ENCODE results near the gene RPL26.
"Not testable (repeated sequence)": the region's sequence is repeated elsewhere in the genome, so short reads cannot be mapped to it uniquely, and the experiment has no call there.

The RPL26 gene

DNA sequence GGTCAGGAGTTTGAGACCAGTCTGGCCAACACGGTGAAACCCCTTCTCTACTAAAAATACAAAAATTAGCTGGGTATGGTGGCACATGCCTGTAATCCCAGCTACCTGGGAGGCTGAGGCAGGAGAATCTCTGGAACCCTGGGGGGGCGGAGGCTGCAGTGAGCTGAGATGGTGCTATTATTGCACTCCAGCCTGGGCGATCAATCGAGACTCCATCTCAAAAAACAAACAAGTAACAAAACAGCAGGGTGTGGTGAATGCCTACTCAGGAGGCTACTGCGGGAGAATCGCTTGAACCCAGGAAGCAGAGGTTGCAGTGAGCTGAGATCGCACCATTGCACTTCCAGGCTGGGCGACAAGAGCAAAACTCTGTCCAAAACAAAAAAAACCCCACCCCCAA lies 4.9 kb downstream of the RPL26 start:
- not testable (repeated sequence) for H2AFZ ChIP-seq (ENCODE audit: low read length); H3K9me3 ChIP-seq (replicated peaks in 1 of 2; ENCODE audit: control insufficient read depth in 2 of 2, insufficient read depth in 1 of 2, low read depth in 1 of 2, low read length in 2 of 2); H2BK12ac ChIP-seq (ENCODE audit: low read length); H2AK5ac ChIP-seq (ENCODE audit: low read depth, low read length); H3K9ac ChIP-seq (ENCODE audit: low read depth, low read length, poor library complexity); H3K27me3 ChIP-seq (ENCODE audit: control insufficient read depth in 3 of 3, insufficient read depth in 3 of 3, low read depth in 1 of 3, low read length in 3 of 3); H3K4me2 ChIP-seq (ENCODE audit: insufficient read depth, low read length, poor library complexity, severe bottlenecking); H2BK120ac ChIP-seq (ENCODE audit: low read depth, low read length); H2BK15ac ChIP-seq (ENCODE audit: low read length); H3K14ac ChIP-seq (ENCODE audit: low read length); H4K91ac ChIP-seq (ENCODE audit: low read depth, low read length, poor library complexity); H3K18ac ChIP-seq (ENCODE audit: low read length); H3K4me3 ChIP-seq (ENCODE audit: low read length in 2 of 2); DNase-seq (ENCODE audit: low spot score); H3K79me1 ChIP-seq (ENCODE audit: low read depth, low read length); H3K27ac ChIP-seq (replicated peaks; ENCODE audit: low read length); H3K23ac ChIP-seq (ENCODE audit: low read depth, low read length, poor library complexity); H4K8ac ChIP-seq (ENCODE audit: low read depth, low read length); H3K4ac ChIP-seq (ENCODE audit: low read length); H2BK5ac ChIP-seq (ENCODE audit: low read length)
- WGBS, 2 donors (ENCODE audit: extremely low coverage in 2 of 2, insufficient read length in 2 of 2, insufficient replicate concordance in 1 of 2): no CpG with 5 or more reads among the region's 8 CpGs
- Histone ChIP-seq H3K36me3 (replicated peaks in 1 of 2; ENCODE audit: control insufficient read depth in 2 of 2, insufficient read depth in 2 of 2, low read length in 2 of 2) (peaks cover 29 to 60% of the 10 kb centered on the region in 2 donors), H3K4me1 (ENCODE audit: control insufficient read depth in 2 of 2, insufficient read depth in 1 of 2, low read depth in 1 of 2, low read length in 2 of 2) (peaks cover 7 to 12% of the 10 kb centered on the region in 2 donors)

- H3K9me3 ChIP-seq (replicated peaks in 1 of 2; ENCODE audit: control insufficient read depth in 2 of 2, insufficient read depth in 1 of 2, low read depth in 1 of 2, low read length in 2 of 2): no peaks in the 10 kb centered on the region
- no CpG with 5 or more reads among the region's 4 CpGs for WGBS, 2 donors (ENCODE audit: extremely low coverage in 2 of 2, insufficient read length in 2 of 2, insufficient replicate concordance in 1 of 2)
- no peak overlapping the region for H2AFZ ChIP-seq (ENCODE audit: low read length)
- peaks cover 2% of the 10 kb centered on the region for H3K79me1 ChIP-seq (ENCODE audit: low read depth, low read length)
- H3K9ac ChIP-seq (ENCODE audit: low read depth, low read length, poor library complexity): no peak overlapping the region
- no peak overlapping the region for H3K4ac ChIP-seq (ENCODE audit: low read length)
- H2BK120ac ChIP-seq (ENCODE audit: low read depth, low read length): no peak overlapping the region
- peaks cover 7 to 12% of the 10 kb centered on the region in 2 donors for H3K4me1 ChIP-seq (ENCODE audit: control insufficient read depth in 2 of 2, insufficient read depth in 1 of 2, low read depth in 1 of 2, low read length in 2 of 2)
- H3K36me3 ChIP-seq (replicated peaks in 1 of 2; ENCODE audit: control insufficient read depth in 2 of 2, insufficient read depth in 2 of 2, low read length in 2 of 2): peaks cover 29 to 63% of the 10 kb centered on the region in 2 donors
- H3K4me3 ChIP-seq (ENCODE audit: low read length in 2 of 2): no peak overlapping the region
- no peak overlapping the region for H2BK12ac ChIP-seq (ENCODE audit: low read length)
- no peak overlapping the region for H2BK15ac ChIP-seq (ENCODE audit: low read length)
- no peak overlapping the region for H3K4me2 ChIP-seq (ENCODE audit: insufficient read depth, low read length, poor library complexity, severe bottlenecking)
- H4K91ac ChIP-seq (ENCODE audit: low read depth, low read length, poor library complexity): no peak overlapping the region
- no peak overlapping the region for H2BK5ac ChIP-seq (ENCODE audit: low read length)
- no peak overlapping the region for H3K18ac ChIP-seq (ENCODE audit: low read length)
- no peak overlapping the region for H3K14ac ChIP-seq (ENCODE audit: low read length)
- no peak overlapping the region for H4K8ac ChIP-seq (ENCODE audit: low read depth, low read length)
- no peak overlapping the region for H3K27ac ChIP-seq (replicated peaks; ENCODE audit: low read length)
- H3K27me3 ChIP-seq (ENCODE audit: control insufficient read depth in 3 of 3, insufficient read depth in 3 of 3, low read depth in 1 of 3, low read length in 3 of 3): no peaks in the 10 kb centered on the region
- DNase-seq (ENCODE audit: low spot score): no peak
- H2AK5ac ChIP-seq (ENCODE audit: low read depth, low read length): no peak overlapping the region
- H3K23ac ChIP-seq (ENCODE audit: low read depth, low read length, poor library complexity): no peak overlapping the region
Measured at GRCh38 chr17:8377422-8377821, 5.6 kb downstream of the RPL26 start.

DNA sequence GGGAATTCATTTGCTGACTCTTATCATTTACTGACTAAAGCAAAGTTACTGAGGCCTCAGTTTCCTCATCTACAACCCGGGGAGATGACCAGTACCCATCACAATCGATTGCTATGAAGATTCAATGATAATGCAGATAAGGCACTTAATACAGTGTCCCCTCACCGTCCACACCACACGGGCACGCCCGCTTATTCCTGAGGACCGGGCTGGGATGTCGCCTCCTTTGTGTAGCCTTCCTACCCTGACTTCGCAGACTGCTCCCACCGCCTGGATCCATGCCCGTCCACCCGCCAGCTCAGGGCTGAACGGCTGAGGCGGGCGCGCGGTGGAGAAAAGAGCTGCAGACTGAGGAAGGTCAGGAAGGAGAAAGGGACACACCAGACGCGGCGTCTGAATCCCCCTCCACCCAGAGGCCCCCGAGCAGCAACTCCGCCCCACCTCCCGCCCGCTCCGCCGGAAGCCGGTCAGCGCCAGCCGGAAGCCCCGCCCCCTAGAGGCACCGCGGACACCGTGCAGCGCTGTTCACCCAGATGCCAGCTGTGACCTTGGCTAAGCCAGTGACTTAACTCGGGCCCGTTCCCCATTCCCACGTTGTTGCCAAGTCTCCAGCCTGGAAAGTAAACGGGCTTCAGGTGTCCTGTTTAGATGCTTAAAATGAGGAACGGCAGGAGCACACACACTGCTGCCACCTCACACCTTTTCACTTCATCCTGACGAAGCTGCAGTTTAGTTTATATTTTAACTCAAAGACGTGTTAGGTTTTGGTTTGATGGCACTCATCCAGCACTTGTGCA lies 6.5 kb downstream of the RPL26 start, which contains the start of gene KRABD2:
Gene KRABD2, minus strand, starts transcription at position 434 of the 797 bp plus-strand sequence.
- H3K4ac ChIP-seq (ENCODE audit: low read length): no peak within 1 kb of the TSS
- peak within 1 kb of the TSS; percentile 76 to 96 for H3K4me3 ChIP-seq (ENCODE audit: low read length in 2 of 2)
- no peak within 1 kb of the TSS for H2BK15ac ChIP-seq (ENCODE audit: low read length)
- no peak within 1 kb of the TSS for H4K91ac ChIP-seq (ENCODE audit: low read depth, low read length, poor library complexity)
- DNase-seq (ENCODE audit: low spot score): peak; percentile 79
- H2BK5ac ChIP-seq (ENCODE audit: low read length): no peak within 1 kb of the TSS
- H3K27me3 ChIP-seq (ENCODE audit: control insufficient read depth in 3 of 3, insufficient read depth in 3 of 3, low read depth in 1 of 3, low read length in 3 of 3): no peaks in the 10 kb centered on the region
- H2BK120ac ChIP-seq (ENCODE audit: low read depth, low read length): no peak within 1 kb of the TSS
- WGBS, 2 donors (ENCODE audit: extremely low coverage in 2 of 2, insufficient read length in 2 of 2, insufficient replicate concordance in 1 of 2): no CpG with 5 or more reads among the region's 41 CpGs
- no peak within 1 kb of the TSS for H3K14ac ChIP-seq (ENCODE audit: low read length)
- peak within 1 kb of the TSS; percentile 81 for H3K4me2 ChIP-seq (ENCODE audit: insufficient read depth, low read length, poor library complexity, severe bottlenecking)
- H3K18ac ChIP-seq (ENCODE audit: low read length): peak within 1 kb of the TSS; percentile 97
- H3K27ac ChIP-seq (replicated peaks; ENCODE audit: low read length): peak within 1 kb of the TSS; percentile 85
- H3K9me3 ChIP-seq (replicated peaks in 1 of 2; ENCODE audit: control insufficient read depth in 2 of 2, insufficient read depth in 1 of 2, low read depth in 1 of 2, low read length in 2 of 2): no peaks in the 10 kb centered on the region
- peak within 1 kb of the TSS; percentile 98 for H3K9ac ChIP-seq (ENCODE audit: low read depth, low read length, poor library complexity)
- no peak within 1 kb of the TSS for H2BK12ac ChIP-seq (ENCODE audit: low read length)
- peaks cover 2% of the 10 kb centered on the region for H3K79me1 ChIP-seq (ENCODE audit: low read depth, low read length)
- H3K4me1 ChIP-seq (ENCODE audit: control insufficient read depth in 2 of 2, insufficient read depth in 1 of 2, low read depth in 1 of 2, low read length in 2 of 2): peaks cover 4 to 9% of the 10 kb centered on the region in 2 donors
- H3K23ac ChIP-seq (ENCODE audit: low read depth, low read length, poor library complexity): peak within 1 kb of the TSS; percentile 87
- peak within 1 kb of the TSS; percentile 12 for H2AK5ac ChIP-seq (ENCODE audit: low read depth, low read length)
- peak within 1 kb of the TSS; percentile 52 for H4K8ac ChIP-seq (ENCODE audit: low read depth, low read length)
- H3K36me3 ChIP-seq (replicated peaks in 1 of 2; ENCODE audit: control insufficient read depth in 2 of 2, insufficient read depth in 2 of 2, low read length in 2 of 2): peaks cover 27 to 62% of the 10 kb centered on the region in 2 donors
- peak within 1 kb of the TSS; percentile 90 for H2AFZ ChIP-seq (ENCODE audit: low read length)

DNA sequence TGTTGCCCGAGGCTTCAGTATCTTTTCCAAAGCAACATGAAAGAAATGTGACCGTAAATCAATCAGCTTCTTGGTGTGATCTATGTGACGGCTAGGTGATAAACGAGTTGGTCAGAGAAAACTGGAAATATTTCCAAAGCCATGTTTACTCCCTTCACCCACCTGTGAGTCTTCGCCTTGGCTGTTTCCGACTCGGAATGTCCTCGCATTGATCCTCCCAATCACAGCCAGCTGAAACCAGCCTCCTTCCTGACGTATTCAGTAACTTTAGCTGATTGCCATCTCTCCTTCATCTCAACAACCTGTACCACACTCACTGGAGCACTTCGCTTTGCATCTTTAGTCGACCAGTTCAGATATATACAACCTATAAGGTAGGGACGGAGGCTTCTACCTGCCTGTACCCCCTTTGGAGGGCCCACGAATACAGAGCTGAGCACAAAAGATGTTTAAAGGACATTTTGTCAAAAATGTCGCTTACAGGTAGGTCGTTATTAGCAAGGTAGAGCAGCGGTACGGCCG lies 7.2 kb downstream of the RPL26 start:
- H2AK5ac ChIP-seq (ENCODE audit: low read depth, low read length): no peak overlapping the region
- no peak overlapping the region for H4K8ac ChIP-seq (ENCODE audit: low read depth, low read length)
- no CpG with 5 or more reads among the region's 18 CpGs for WGBS, 2 donors (ENCODE audit: extremely low coverage in 2 of 2, insufficient read length in 2 of 2, insufficient replicate concordance in 1 of 2)
- H2AFZ ChIP-seq (ENCODE audit: low read length): peak overlapping the region; percentile 90
- H2BK5ac ChIP-seq (ENCODE audit: low read length): no peak overlapping the region
- no peak overlapping the region for H4K91ac ChIP-seq (ENCODE audit: low read depth, low read length, poor library complexity)
- H2BK120ac ChIP-seq (ENCODE audit: low read depth, low read length): no peak overlapping the region
- peaks cover 3 to 6% of the 10 kb centered on the region in 2 donors for H3K4me1 ChIP-seq (ENCODE audit: control insufficient read depth in 2 of 2, insufficient read depth in 1 of 2, low read depth in 1 of 2, low read length in 2 of 2)
- no peak overlapping the region for H2BK15ac ChIP-seq (ENCODE audit: low read length)
- H3K9ac ChIP-seq (ENCODE audit: low read depth, low read length, poor library complexity): peak overlapping the region; percentile 98
- H3K27me3 ChIP-seq (ENCODE audit: control insufficient read depth in 3 of 3, insufficient read depth in 3 of 3, low read depth in 1 of 3, low read length in 3 of 3): no peaks in the 10 kb centered on the region
- H3K79me1 ChIP-seq (ENCODE audit: low read depth, low read length): peaks cover 2% of the 10 kb centered on the region
- H3K9me3 ChIP-seq (replicated peaks in 1 of 2; ENCODE audit: control insufficient read depth in 2 of 2, insufficient read depth in 1 of 2, low read depth in 1 of 2, low read length in 2 of 2): no peaks in the 10 kb centered on the region
- H3K18ac ChIP-seq (ENCODE audit: low read length): no peak overlapping the region
- H3K14ac ChIP-seq (ENCODE audit: low read length): no peak overlapping the region
- H3K4me3 ChIP-seq (ENCODE audit: low read length in 2 of 2): peak overlapping the region; percentile 76 to 96
- H3K27ac ChIP-seq (replicated peaks; ENCODE audit: low read length): no peak overlapping the region
- no peak for DNase-seq (ENCODE audit: low spot score)
- no peak overlapping the region for H2BK12ac ChIP-seq (ENCODE audit: low read length)
- H3K23ac ChIP-seq (ENCODE audit: low read depth, low read length, poor library complexity): no peak overlapping the region
- peak overlapping the region; percentile 81 for H3K4me2 ChIP-seq (ENCODE audit: insufficient read depth, low read length, poor library complexity, severe bottlenecking)
- H3K4ac ChIP-seq (ENCODE audit: low read length): no peak overlapping the region
- peaks cover 25 to 61% of the 10 kb centered on the region in 2 donors for H3K36me3 ChIP-seq (replicated peaks in 1 of 2; ENCODE audit: control insufficient read depth in 2 of 2, insufficient read depth in 2 of 2, low read length in 2 of 2)

Data from neuronal stem cell (in vitro differentiated cells).